Ovary (tissue), 3 donors: ENCODE measurements around the gene LGALS13.

Experiments
- POLR2A ChIP-seq: fragments of 450-650 bp; IDR thresholded peaks from one replicate; pipeline ENCODE4 v1.6.1; 2017; ENCODE audit warnings: antibody characterized with exemption, mild to moderate bottlenecking, moderate library complexity
- TF ChIP-seq, protein P1 (sequence below), 3 donors: fragments of 450-650 bp in 2 of 3; fragments of 200-600 bp in 1 of 3; IDR thresholded peaks; one replicate each; pipeline versions ENCODE4 v1.5.1 to v1.8.0; 2016 to 2022; ENCODE audit warnings: antibody characterized with exemption in 3 of 3, mild to moderate bottlenecking in 1 of 3
- donor health status: DM: no; HTN: no; CAD: no.

DNA sequence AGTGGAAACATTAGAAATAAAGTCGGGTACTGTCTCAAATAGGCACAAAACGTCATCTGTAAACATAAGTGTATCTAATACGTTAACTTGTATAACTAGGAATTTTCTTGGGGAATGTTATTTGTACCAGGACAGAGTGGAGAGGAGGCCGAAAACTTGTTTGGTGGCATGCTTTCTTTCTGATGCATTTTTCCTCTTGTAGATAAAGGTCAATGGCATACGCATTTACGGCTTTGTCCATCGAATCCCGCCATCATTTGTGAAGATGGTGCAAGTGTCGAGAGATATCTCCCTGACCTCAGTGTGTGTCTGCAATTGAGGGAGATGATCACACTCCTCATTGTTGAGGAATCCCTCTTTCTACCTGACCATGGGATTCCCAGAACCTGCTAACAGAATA is 4.7 kb downstream of the LGALS13 start:
- TF ChIP-seq, protein P1, sequence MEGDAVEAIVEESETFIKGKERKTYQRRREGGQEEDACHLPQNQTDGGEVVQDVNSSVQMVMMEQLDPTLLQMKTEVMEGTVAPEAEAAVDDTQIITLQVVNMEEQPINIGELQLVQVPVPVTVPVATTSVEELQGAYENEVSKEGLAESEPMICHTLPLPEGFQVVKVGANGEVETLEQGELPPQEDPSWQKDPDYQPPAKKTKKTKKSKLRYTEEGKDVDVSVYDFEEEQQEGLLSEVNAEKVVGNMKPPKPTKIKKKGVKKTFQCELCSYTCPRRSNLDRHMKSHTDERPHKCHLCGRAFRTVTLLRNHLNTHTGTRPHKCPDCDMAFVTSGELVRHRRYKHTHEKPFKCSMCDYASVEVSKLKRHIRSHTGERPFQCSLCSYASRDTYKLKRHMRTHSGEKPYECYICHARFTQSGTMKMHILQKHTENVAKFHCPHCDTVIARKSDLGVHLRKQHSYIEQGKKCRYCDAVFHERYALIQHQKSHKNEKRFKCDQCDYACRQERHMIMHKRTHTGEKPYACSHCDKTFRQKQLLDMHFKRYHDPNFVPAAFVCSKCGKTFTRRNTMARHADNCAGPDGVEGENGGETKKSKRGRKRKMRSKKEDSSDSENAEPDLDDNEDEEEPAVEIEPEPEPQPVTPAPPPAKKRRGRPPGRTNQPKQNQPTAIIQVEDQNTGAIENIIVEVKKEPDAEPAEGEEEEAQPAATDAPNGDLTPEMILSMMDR (IDR thresholded peaks at IDR 0.05), result no peak
- no peak for TF ChIP-seq POLR2A
